Psoas muscle (tissue), 8 donors: Measurements from ENCODE around the gene LRRIQ1. TPM values are rescaled to one million over a fixed set of nuclear protein-coding genes. Genes with fewer than 3 reads are reported as not detected.
A peak's percentile ranks its signal among the peaks of the same experiment; 100 is the strongest.

Experiments
- ATAC-seq, 4 donors: fragments of 200-7000 bp; cut with Tn5 transposase; one replicate each; pipeline ENCODE4 v1.9.1; 2020; ENCODE audit warnings: moderate library complexity in 3 of 4, mild to moderate bottlenecking in 2 of 4
- DNase-seq, 2 donors: peaks; one replicate each; pipeline ENCODE4 v3.0.0-alpha.2; 2020
- H3K27ac ChIP-seq: fragments of 200-600 bp; one replicate; pipeline ENCODE4 v1.8.0; 2022
- H3K27me3 ChIP-seq, 3 donors: fragments of 200-600 bp in 1 of 3; one replicate each; pipeline versions ENCODE4 v1.6.1 to v1.8.0; 2013 to 2022; ENCODE audit warnings: low read length in 2 of 3, mild to moderate bottlenecking in 2 of 3, moderate library complexity in 1 of 3; ENCODE audit not compliant: insufficient read depth in 3 of 3
- H3K36me3 ChIP-seq, 2 donors: fragments of 200-600 bp in 1 of 2; one replicate each; pipeline versions ENCODE4 v1.6.1 to v1.8.0; 2013 to 2022; ENCODE audit warnings: low read depth in 1 of 2, mild to moderate bottlenecking in 1 of 2, moderate library complexity in 1 of 2; ENCODE audit not compliant: insufficient read depth in 1 of 2
- H3K4me1 ChIP-seq: fragments of 200-600 bp; one replicate; pipeline ENCODE4 v1.8.0; 2022
- H3K4me3 ChIP-seq: fragments of 200-600 bp; one replicate; pipeline ENCODE4 v1.8.0; 2022; ENCODE audit warnings: mild to moderate bottlenecking
- H3K9me3 ChIP-seq: fragments of 200-600 bp; one replicate; pipeline ENCODE4 v1.8.0; 2022
- CTCF ChIP-seq: fragments of 200-600 bp; IDR thresholded peaks from one replicate; pipeline ENCODE4 v1.8.0; 2022; ENCODE audit warnings: antibody characterized with exemption
- WGBS, 3 donors: extraction: QIAGEN DNeasy Blood & Tissue Kit; methylation state at CpG; one replicate each; pipeline versions ENCODE4 v1.1.6 to v1.1.7; 2013; 5-methylcytosine and 5-hydroxymethylcytosine counted together
- intact Hi-C, 2 donors: fragments of 100-400 bp; cut with DNase I; formaldehyde crosslinking; loops; one replicate each; pipeline versions ENCODE4 v1.11.0 to v1.14.2; 2022
- polyA plus RNA-seq, 3 donors: library from polyadenylated mRNA; stranded (reverse); fragments of 200-250 nt; gene quantifications; one replicate each; pipeline ENCODE4 v1.2.3, GENCODE V29; 2013
- total RNA-seq, 4 donors: library from RNA; stranded (reverse); fragmentation: NEBNext Ultra II Directional in 2 of 4; extraction: Animal tissue kit (Norgen Biotek cat#: 25700) in 2 of 4; gene quantifications; one replicate each; pipeline versions ENCODE4 v1.2.1 to v1.2.4, GENCODE V29; 2021 to 2023
- donor health status: healthy with polysubstance abuse.
- donor health status: DM: no; HTN: no; CAD: no; lungs with moderate emphysema.
- donor health status: Bipolar disorder and iron deficiency.
- donor health status: healthy.
- donor health status: DM: yes; HTN: yes; CAD: no.
- donor health status: DM: no; HTN: no; CAD: no.
- donor health status: DM: no; HTN: no; CAD: no.
- donor health status: DM: yes; HTN: yes; CAD: no.

The LRRIQ1 gene
- total and polyA plus RNA-seq, 7 donors = 0.08 to 0.31 TPM; not detected in 5

- Histone ChIP-seq H3K27ac (no peak overlapping the region), H3K27me3 (peaks cover 3 to 67% (median 18%) of the 10 kb centered on the region in 3 donors)
- 7 to 8% (median 8%) methylated on average over 15 of the region's 15 CpGs for WGBS, 3 donors
Measured at GRCh38 chr12:85280984-85281630, 245.0 kb downstream of the LRRIQ1 start.

GRCh38 chr12:85281636-85282312 is 245.6 kb downstream of the LRRIQ1 start:
- Histone ChIP-seq H3K4me3 (no peak overlapping the region), H3K4me1 (no peaks in the 10 kb centered on the region), H3K36me3 (no peaks in the 10 kb centered on the region), H3K9me3 (no peaks in the 10 kb centered on the region), H3K27ac (no peak overlapping the region), H3K27me3 (peaks cover 3 to 67% (median 18%) of the 10 kb centered on the region in 3 donors)
- 17 to 24% (median 24%) methylated on average over 11 of the region's 11 CpGs for WGBS, 3 donors
- TF ChIP-seq CTCF = no peak
- DNase-seq (no peak), ATAC-seq (no peak)
- intact Hi-C loops = no loop called here

More at GRCh38 chr12:85280984-85281630, 245.0 kb downstream of the LRRIQ1 start:
- ATAC-seq (no peak), DNase-seq (no peak)
- H3K36me3 ChIP-seq = no peaks in the 10 kb centered on the region
- intact Hi-C loops = no loop called here
- TF ChIP-seq CTCF = no peak
- no peaks in the 10 kb centered on the region for H3K9me3 ChIP-seq
- H3K4me3 ChIP-seq = peak overlapping the region; percentile 61
- no peaks in the 10 kb centered on the region for H3K4me1 ChIP-seq

DNA sequence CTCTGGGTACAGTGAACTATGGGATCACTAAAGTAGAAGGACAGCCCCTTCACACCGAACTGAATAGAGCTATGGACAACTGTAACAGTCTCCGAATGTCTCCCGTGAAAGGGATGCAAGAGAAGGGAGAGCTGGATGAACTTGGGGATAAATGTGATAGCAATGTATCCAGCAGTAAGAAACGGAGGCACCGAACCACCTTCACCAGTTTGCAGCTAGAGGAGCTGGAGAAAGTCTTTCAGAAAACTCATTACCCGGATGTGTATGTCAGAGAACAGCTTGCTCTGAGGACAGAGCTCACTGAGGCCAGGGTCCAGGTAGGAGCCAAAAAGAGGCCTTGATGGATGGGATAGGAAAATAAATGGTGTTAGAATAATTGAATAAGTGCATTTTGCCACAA is 247.4 kb downstream of the LRRIQ1 start:
- Histone ChIP-seq H3K27me3 (peaks cover 3 to 50% (median 12%) of the 10 kb centered on the region in 3 donors), H3K4me1 (no peaks in the 10 kb centered on the region), H3K27ac (no peak overlapping the region), H3K9me3 (no peaks in the 10 kb centered on the region), H3K36me3 (no peaks in the 10 kb centered on the region), H3K4me3 (no peak overlapping the region)
- DNase-seq = no peak
- no peak for ATAC-seq
- WGBS, 3 donors = 62 to 64% (median 63%) methylated on average over 6 of the region's 6 CpGs
- no peak for TF ChIP-seq CTCF
- intact Hi-C loops = no loop called here

Other genes with a start within 250 kb of the LRRIQ1 start
- gene SLC6A15, start 123.6 kb upstream of the LRRIQ1 start, total RNA-seq = under 1 TPM in 1 of 4 donors, not detected in 3; 0.04 TPM
- under 1 TPM; 0.03 to 0.18 (median 0.08) TPM for gene SLC6A15, start 123.6 kb upstream of the LRRIQ1 start, polyA plus RNA-seq
- not detected for gene TSPAN19, start 74 bp upstream of the LRRIQ1 start, total RNA-seq
- under 1 TPM in 2 of 3 donors, not detected in 1; 0.04 to 0.06 TPM for gene TSPAN19, start 74 bp upstream of the LRRIQ1 start, polyA plus RNA-seq
- gene ALX1, start 243.9 kb downstream of the LRRIQ1 start, total RNA-seq = under 1 TPM in 1 of 4 donors, not detected in 3; 0.36 TPM
- gene ALX1, start 243.9 kb downstream of the LRRIQ1 start, polyA plus RNA-seq = under 1 TPM in 2 of 3 donors, not detected in 1; 0.11 to 0.19 TPM